Adrenal gland (tissue), 5 donors: ENCODE measurements around the gene TNKS2.

Source experiments
- CTCF ChIP-seq, 6 experiments: fragments of 450-650 bp in 4 of 6; fragments of 200-600 bp in 2 of 6; sonication (generic) in 1 of 6; IDR thresholded peaks; 1 replicate in 5 of 6; 2 replicates in 1 of 6; pipeline versions ENCODE4 v1.5.1 to v1.8.0; 2016 to 2021; ENCODE audit warnings: antibody characterized with exemption in 6 of 6, mild to moderate bottlenecking in 2 of 6, moderate library complexity in 1 of 6
- POLR2A ChIP-seq, 2 donors: fragments of 450-650 bp; IDR thresholded peaks; one replicate each; pipeline ENCODE4 v1.6.1; 2017; ENCODE audit warnings: antibody characterized with exemption in 2 of 2, mild to moderate bottlenecking in 2 of 2, moderate library complexity in 1 of 2
- donor health status: DM: no; HTN: no; CAD: no.

- no peak for TF ChIP-seq CTCF (IDR thresholded peaks at IDR 0.05)
- no peak for TF ChIP-seq POLR2A (IDR thresholded peaks at IDR 0.05)
Measured at GRCh38 chr10:91896212-91896756, 98.1 kb downstream of the TNKS2 start.
